Right ventricle myocardium superior (tissue), 1 donor: ENCODE data around the gene CD40. TPM values are rescaled to one million over a fixed set of nuclear protein-coding genes. Genes with fewer than 3 reads are reported as not detected.
A peak's percentile ranks its signal among the peaks of the same experiment; 100 is the strongest.
"Not testable (repeated sequence)": the region's sequence is repeated elsewhere in the genome, so short reads cannot be mapped to it uniquely, and the experiment has no call there.

Experiments used
- ATAC-seq: fragments of 200-7000 bp; cut with Tn5 transposase; one replicate; pipeline ENCODE4 v1.9.1; 2020; ENCODE audit warnings: mild to moderate bottlenecking; ENCODE audit not compliant: poor library complexity
- DNase-seq: peaks from one replicate; pipeline ENCODE4 v3.0.0-alpha.2; 2020
- intact Hi-C: fragments of 100-400 bp; cut with DNase I; formaldehyde crosslinking; loops from one replicate; pipeline ENCODE4 v1.11.2; 2022
- total RNA-seq: library from RNA; stranded (reverse); fragmentation: NEBNext Ultra II Directional; extraction: Animal tissue kit (Norgen Biotek cat#: 25700); gene quantifications from one replicate; pipeline ENCODE4 v1.2.1, GENCODE V29; 2021
- donor health status: DM: no; HTN: yes; CAD: no; lungs with severe emphysema.

CD40 gene
- total RNA-seq, 1 donor from 2014 or later, result 7.4 TPM

GRCh38 chr20:46089417-46090388 is 28.4 kb upstream of the CD40 start, which contains the start of gene NCOA5:
Gene NCOA5, minus strand, starts transcription at chr20:46089962. Its CDS starts 10,538 bp downstream, at chr20:46079424.
- DNase-seq (peak; percentile 98), ATAC-seq (peak; percentile 99)
- intact Hi-C loops, result no loop called here

DNA sequence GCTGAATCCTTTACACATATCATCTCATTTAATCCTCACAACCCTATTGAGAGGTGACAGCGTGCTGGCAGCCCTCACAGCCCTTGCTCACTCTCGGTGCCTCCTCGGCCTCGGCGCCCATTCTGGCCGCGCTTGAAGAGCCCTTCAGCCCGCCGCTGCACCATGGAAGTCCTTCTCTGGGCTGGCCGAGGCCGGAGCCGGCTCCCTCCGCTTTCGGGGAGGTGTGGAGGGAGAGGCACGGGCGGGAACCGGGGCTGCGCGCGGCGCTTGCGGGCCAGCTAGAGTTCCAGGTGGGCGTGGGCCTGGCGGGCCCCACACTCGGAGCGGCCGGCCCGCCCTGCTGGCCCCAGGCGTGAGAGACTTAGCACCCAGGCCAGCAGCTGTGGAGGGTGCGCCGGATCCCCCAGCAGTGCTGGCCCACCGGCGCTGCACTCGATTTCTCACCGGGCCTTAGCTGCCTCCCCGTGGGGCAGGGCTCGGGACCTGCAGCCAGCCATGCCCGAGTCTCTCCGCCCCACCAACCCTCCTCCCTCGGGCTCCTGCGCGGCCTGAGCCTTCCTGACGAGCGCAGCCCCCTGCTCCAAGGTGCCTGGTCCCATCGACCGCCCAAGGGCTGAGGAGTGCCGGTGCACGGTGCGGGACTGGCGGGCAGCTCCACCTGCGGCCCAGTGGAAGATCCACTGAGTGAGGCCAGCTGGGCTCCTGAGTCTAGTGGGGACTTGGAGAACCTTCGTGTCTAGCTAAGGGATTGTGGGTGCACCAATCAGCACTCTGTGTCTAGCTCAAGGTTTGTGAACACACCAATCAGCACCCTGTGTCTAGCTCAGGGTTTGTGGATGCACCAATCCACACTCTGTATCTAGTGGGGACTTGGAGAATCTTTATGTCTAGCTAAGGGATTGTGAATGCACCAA is 26.2 kb upstream of the CD40 start:
- ATAC-seq, intact Hi-C loops, DNase-seq: not testable (repeated sequence)

- intact Hi-C loops, result no loop called here
- DNase-seq (no peak), ATAC-seq (no peak)
These were observed 24.6 kb upstream of the CD40 start for GRCh38 chr20:46093531-46093930.

DNA sequence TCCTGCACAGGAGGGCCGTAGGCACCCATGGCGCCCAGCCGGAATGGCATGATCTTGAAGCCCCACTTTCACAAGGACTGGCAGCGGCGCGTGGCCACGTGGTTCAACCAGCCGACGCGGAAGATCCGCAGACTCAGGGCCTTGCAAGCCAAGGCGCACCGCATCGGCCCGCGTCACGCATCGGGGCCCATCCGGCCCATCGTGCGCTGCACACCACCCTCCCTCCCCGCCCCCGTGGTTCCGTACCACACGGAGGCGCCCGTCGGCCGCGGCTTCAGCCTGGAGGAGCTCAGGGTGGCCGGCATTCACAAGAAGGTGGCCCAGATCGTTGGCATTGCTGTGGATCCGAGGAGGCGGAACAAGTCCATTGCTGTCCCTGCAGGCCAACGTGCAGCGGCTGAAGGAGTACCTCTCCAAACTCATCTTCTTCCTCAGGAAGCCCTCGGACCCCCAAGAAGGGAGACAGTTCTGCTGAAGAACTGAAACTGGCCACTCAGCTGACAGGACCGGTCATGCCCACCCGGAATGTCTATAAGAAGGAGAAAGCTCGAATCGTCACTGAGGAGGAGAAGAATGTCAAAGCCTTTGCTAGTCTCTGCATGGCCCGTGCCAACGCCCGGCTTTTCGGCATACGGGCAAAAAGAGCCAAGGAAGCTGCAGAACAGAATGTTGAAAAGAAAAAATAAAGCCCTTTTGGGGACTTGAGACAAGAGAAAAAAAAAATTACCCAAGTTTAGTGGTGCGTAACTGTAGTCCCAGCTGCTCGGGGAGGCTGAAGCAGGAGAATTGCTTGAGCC is 18.4 kb upstream of the CD40 start:
- intact Hi-C loops, result no loop called here

DNA sequence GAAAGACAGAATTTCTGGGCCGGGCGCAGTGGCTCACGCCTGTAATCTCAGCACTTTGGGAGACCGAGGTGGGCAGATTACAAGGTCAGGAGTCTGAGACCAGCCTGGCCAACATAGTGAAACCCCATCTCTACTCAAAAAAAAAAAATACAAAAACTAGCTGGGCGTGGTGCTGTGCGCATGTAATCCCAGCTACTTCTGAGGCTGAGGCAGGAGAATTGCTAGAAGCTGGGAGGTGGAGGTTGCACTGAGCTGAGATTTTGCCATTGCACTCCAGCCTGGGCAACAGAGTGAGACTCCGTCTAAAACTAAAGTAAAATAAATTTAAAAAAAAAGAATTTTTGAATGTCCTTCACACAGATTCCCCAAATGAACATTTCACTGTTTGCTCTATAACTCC is 17.7 kb upstream of the CD40 start:
- DNase-seq, intact Hi-C loops, ATAC-seq: not testable (repeated sequence)

More for the DNA sequence above, 18.4 kb upstream of the CD40 start:
- no peak for ATAC-seq
- peak; percentile 46 for DNase-seq

DNA sequence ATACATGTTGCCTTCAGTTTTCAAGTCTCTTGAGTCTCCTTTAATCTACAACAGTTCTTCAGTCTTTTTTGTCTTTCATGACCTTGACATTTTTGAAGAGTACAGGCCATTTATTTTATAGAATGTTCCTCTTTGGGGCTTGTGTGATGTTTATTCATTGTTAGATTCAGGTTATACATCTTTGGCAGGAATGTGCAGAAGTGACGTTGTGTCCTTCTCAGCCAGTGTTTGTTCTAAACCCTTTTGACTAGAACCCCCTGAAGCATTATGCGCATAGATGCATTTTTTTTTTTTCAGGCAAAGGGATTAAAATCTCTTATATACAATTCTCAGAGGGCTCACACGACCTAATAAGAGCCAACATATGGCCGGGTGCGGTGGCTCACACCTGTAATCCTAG is 17.1 kb upstream of the CD40 start:
- ATAC-seq, result no peak
- DNase-seq, result no peak
- intact Hi-C loops, result no loop called here

DNA sequence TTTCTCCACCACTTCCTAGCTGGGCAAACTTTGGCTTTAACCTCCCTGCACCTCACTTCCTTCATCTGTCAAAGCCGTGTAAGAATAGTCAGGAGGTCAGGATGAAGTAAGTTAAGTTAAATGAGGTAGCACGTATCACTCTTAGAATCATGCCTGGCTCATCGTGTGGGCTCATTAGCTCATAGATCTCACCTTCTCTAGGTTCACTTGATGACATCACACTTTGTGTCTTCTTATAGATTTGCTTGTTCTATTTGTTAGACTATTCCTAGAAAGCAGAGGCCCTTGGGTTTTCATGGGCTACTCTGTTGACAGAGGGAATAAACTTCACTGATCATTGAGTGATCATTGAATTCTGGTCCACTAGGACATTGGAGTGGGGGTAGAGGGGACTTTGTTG is 16.2 kb upstream of the CD40 start:
- DNase-seq (no peak), ATAC-seq (no peak)
- intact Hi-C loops, result no loop called here

DNA sequence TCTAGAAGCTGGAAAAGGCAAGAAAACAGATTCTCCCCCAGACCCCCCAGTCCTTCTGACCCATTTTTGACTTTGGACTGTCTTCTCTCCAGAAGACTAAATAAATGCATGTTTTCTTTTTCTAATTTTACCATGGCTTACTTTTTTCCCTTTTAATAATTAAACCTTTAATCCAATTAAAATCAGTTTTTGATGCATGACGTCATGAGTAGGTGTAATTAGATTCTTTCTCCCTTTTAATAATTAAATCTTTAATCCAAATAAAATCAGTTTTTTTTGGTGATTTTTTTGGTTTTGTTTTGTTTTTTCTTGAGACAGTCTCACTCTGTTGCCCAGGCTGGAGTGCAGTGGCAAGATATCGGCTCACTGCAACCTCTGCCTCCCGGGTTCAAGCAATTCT is 15.2 kb upstream of the CD40 start:
- DNase-seq (no peak), ATAC-seq (no peak)
- intact Hi-C loops, result no loop called here

- intact Hi-C loops, result no loop called here
- no peak for DNase-seq
- ATAC-seq, result no peak
These were observed 13.9 kb upstream of the CD40 start for GRCh38 chr20:46104262-46104661.

GRCh38 chr20:46107061-46107460 is 11.1 kb upstream of the CD40 start:
- intact Hi-C loops, result no loop called here
- ATAC-seq (no peak), DNase-seq (no peak)

DNA sequence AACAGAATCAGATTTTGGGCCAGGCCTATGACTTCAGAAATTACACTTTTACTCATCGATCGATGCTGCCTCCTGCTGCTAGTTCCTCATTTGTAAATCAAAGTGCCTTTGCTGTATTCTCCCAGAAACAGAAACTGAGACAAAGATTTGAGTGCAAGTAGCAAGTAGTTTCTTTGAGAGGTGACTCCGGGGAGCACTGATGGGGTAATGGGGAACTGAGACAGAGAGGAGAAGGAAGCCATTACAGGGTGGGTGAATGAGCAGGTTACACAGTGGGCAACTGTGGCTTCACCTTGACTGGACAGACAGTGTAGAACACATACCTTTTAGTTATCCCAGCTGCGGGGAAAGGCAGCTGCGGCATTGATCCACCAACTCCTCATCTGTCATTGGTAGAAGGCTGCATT is 9.7 kb upstream of the CD40 start:
- no peak for ATAC-seq
- intact Hi-C loops, result no loop called here
- no peak for DNase-seq

GRCh38 chr20:46108976-46109375 is 9.1 kb upstream of the CD40 start:
- intact Hi-C loops, result no loop called here
- ATAC-seq, result no peak

GRCh38 chr20:46111028-46111835 is 6.9 kb upstream of the CD40 start:
- intact Hi-C loops, result no loop called here
- DNase-seq, result peak; percentile 46
- peak; percentile 77 for ATAC-seq

More at GRCh38 chr20:46108976-46109375, 9.1 kb upstream of the CD40 start:
- DNase-seq, result no peak

DNA sequence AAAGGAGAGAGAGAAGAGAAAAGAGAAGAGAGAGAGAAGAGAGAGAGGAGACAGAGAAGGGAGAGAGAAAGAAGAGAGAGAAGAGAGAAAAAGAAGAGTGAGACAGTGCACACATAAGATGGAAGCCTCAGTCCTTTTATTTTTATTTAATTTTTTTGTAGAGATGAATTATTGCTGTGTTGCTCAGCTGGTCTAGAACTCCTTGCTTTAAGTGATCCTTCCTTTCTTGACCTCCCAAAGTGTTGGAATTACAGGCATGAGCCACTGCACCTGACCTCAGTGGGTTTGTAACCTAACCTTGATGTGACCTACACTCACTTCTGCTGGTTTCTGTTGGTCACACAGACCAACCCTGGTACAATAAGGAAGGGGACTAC is 6.3 kb upstream of the CD40 start:
- intact Hi-C loops, result no loop called here
- ATAC-seq (no peak), DNase-seq (no peak)

DNA sequence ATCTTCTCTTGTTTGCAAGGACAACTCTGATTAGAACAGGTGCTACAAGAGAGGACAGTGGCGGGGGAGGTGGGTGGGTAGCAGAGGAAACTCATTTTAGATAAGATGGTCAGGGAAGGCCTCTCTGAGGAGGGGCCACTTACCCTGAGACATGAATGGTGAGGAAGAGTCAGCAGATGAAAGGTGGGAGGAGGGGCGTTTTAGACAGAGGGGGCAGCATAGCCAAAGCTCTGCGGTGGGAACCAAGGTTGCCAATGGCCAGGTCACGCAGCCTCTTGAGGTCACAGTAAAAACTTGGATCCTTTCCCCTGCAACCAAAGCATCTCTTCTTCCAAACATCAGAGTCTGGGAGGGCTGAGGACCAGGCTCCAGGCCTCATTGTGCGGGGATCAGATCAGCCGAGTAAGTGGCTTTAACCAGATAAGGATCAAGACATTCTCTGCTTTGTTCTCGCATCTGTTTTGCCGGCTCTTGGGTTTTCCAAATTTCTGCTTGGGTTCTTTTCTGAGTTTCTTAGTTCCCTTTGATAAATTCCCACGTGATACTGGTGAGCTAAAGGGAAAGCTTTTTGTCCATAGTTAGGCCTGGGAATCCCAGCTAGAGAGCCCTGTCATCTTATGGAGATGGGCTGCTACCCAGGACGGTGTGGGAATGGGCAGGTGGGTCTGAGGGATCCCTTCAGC is 5.5 kb upstream of the CD40 start:
- intact Hi-C loops, result no loop called here
- ATAC-seq (no peak), DNase-seq (no peak)

DNA sequence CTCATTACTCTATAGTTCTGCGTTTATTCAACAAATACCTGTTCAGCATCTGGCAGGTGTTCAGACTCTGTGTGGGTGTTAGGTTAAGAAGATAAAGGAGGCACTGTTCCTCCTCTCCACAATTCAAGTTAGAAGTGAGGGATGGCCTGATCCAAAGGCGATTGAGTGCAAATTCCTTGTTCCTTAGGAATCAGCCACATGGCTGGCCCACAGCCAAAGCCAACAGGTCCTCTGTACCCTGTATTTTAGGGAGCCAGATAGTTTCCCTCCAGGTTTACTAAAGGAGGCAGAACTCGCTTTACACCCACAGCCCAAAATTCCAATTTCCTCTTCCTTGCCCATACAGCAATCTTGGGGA is 5.0 kb upstream of the CD40 start:
- ATAC-seq (no peak), DNase-seq (no peak)
- intact Hi-C loops, result no loop called here

DNA sequence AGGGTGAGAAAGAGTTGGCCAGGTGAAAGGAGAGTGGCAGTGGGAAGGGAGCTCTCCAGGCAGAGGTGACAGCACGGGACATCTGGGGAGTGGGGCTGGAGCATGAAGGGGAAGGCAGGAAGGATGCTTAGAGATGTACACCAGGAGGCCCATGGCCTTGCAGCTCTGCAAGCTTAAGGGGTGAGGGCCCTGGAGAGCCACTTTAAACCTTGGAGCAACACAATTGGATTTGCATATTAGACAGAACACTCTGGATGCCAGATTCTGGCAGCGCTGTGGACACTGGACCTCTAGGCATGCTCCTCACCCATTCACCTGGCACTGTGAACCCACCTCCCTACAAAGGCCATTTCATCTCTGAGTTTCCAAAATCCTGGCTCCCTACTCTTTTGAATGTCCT is 3.7 kb upstream of the CD40 start:
- ATAC-seq (no peak), DNase-seq (no peak)
- intact Hi-C loops, result no loop called here
